HG02610 (cell line): Measurements from ENCODE around the gene OR6C3.
"Not testable (repeated sequence)": the region's sequence is repeated elsewhere in the genome, so short reads cannot be mapped to it uniquely, and the experiment has no call there.

Source experiments
- ATAC-seq: cut with Tn5 transposase; IDR thresholded peaks from one replicate; pipeline ENCODE4 v1.9.1; 2021; ENCODE audit warnings: mild to moderate bottlenecking, moderate library complexity; ENCODE audit not compliant: unreplicated experiment

OR6C3 gene

DNA sequence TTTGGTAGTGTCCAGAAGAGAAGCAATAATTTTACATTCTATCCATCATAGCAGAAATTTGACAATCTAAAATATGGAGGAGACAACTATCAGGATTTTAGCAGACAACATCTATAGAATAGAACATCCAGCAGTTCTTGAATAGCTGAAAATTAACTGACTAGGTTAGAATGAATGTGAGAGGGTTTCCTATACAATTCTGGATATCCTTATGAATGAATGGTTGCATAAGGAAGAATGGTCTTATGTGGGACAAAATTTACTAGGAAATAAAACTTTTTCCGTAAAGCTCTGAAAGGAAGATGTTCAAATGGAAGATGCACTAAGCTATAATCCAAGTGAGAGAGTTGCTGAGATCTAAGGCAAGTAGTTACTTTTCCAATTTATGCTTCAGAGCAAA, at the start of gene OR6C3:
Gene OR6C3 (plus strand): TSS at position 301 of the 400 bp plus-strand sequence. CDS start 955 bp downstream, outside the sequence.
- no peak for ATAC-seq

- ATAC-seq = no peak
Observed at GRCh38 chr12:55280991-55281390, 49.6 kb upstream of the OR6C3 start.

- ATAC-seq = no peak
Observed at GRCh38 chr12:55289999-55290398, 40.5 kb upstream of the OR6C3 start.

GRCh38 chr12:55296469-55296868, 34.1 kb upstream of the OR6C3 start, which contains the start of gene OR6C6:
Gene OR6C6 (minus strand): TSS chr12:55296569. CDS start chr12:55295232, 1,337 bp downstream.
- ATAC-seq = no peak

DNA sequence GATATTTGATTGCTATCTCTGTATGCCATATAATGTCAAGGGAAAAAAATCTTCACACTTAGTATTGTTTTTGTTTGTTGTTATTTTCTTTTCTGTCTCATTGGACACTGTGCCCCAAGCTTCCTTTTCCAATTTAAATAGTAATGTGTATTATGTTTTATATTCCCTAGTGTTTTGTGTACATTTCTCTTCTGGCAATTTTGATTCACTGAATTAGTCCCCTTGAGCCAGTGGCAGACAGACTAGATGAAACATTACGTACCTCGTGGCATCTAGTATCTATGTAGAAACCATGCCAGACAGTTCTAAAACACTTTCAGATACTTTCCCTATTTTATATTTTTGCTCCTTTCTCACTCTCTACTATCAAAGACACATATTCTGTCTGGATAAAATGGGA, 16.5 kb upstream of the OR6C3 start, which contains the start of gene OR6C1:
Gene OR6C1 (plus strand): TSS at position 301 of the 400 bp plus-strand sequence. CDS start 6,257 bp downstream, outside the sequence.
- ATAC-seq = no peak

DNA sequence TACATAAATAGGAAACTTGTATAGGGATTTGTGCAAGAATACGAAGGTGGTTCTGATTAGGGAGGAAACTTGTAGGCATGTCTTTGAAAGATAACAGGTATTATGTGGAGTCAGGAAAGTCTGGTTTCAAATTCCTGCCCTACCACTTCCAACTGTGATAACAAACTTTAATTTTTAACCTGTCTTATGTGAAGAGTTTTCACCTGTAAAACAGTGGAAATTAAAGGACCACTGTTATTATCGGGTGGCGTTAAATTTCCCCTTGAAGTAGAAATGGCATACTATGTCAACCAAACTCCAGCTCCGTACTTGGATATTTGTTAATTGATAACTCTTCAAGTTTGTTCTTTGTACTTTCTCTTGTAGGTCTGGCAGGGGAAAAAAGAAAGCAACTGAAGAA, 10.3 kb upstream of the OR6C3 start:
- no peak for ATAC-seq

DNA sequence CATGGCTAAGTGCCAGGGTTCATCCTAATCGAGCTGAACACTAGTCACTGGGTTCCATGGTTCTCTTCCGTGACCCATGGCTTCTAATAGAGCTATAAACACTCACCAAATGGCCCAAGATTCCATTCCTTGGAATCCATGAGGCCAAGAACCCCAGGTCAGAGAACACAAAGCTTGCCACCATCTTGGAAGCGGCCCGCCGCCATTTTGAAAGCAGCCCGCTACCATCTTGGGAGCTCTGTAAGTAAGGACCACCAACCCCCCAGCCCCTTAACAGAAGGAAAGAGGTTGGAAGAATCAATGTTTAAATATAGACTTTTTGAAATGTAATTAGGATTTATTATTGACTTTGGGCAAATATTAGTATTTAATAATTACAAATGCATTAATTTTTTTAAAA, 4.7 kb upstream of the OR6C3 start:
- not testable (repeated sequence) for ATAC-seq

DNA sequence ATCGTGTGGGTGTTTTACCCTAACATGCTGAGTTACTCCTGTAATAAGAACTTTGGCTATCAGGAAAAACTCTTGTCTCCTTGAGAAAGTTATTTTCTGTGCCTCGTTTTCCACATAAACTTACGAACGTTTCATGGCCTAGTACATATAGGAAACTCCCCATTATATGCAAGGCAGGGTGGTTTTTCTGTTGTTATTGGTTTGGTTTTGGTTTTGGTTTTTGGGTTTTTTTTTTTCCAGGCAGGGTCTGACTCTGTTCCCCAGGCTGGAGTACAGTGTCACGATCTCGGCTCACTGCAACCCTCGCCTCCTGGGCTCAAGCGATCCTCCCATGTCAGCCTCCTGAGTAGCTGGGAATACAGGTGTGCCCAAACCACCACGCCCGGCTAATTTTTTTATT, 5.5 kb downstream of the OR6C3 start:
- no peak for ATAC-seq

GRCh38 chr12:55355338-55355737, 24.8 kb downstream of the OR6C3 start:
- ATAC-seq = not testable (repeated sequence)

- no peak for ATAC-seq
Observed at GRCh38 chr12:55362675-55363074, 32.1 kb downstream of the OR6C3 start, which contains the start of gene OR6C75. Gene OR6C75 (plus strand): TSS chr12:55362975. CDS start chr12:55365111, 2,136 bp downstream.

GRCh38 chr12:55365086-55365485, 34.5 kb downstream of the OR6C3 start:
- ATAC-seq = no peak

DNA sequence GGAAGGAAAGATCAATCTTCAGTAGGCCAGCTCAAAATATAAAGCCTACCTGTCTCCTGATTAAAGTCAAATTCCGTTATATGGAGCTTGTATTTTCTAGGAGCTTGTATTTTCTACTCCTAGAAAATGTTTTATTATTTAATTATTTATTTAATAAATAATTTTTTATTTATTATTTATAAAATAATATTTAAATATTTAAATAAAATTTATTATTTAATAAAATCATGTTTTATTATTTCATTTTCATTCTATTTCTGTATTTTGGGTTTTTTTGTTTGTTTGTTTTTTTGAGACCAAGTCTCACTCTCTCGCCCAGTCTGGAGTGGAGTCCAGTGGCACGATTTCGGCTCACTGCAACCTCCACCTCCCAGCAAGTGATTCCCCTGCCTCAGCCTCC, 42.0 kb downstream of the OR6C3 start:
- no peak for ATAC-seq
